Measurements from ENCODE around the gene FAM200A. TPM values are rescaled to one million over a fixed set of nuclear protein-coding genes. Genes with fewer than 3 reads are reported as not detected.

Gene FAM200A
- total RNA-seq, 2 donors from 2014 or later = 4.7 to 7.1 TPM

Other genes with a start within 250 kb of the FAM200A start
- 10 to 100 TPM; 62.3 to 69.8 TPM for gene ARPC1A, start 226.2 kb downstream of the FAM200A start, total RNA-seq
- 100 to 1,000 TPM; 202 to 208 TPM for gene ARPC1B, start 177.4 kb downstream of the FAM200A start, total RNA-seq
- 100 to 1,000 TPM in 1 of 2 donors, 10 to 100 TPM in 1; 95.0 to 108 TPM for gene PDAP1, start 143.5 kb downstream of the FAM200A start, total RNA-seq
- 100 to 1,000 TPM; 218 to 228 TPM for gene BUD31, start 143.1 kb downstream of the FAM200A start, total RNA-seq
- gene PTCD1, start 113.3 kb downstream of the FAM200A start, total RNA-seq = 1 to 10 TPM; 6.1 to 8.9 TPM
- gene CPSF4, start 113.2 kb downstream of the FAM200A start, total RNA-seq = 10 to 100 TPM; 59.2 to 65.9 TPM
- 100 to 1,000 TPM; 218 to 229 TPM for gene ATP5MF, start 85.9 kb downstream of the FAM200A start, total RNA-seq
- 10 to 100 TPM; 16.0 to 18.8 TPM for gene ZNF789, start 79.2 kb downstream of the FAM200A start, total RNA-seq
- gene ZNF394, start 51.8 kb downstream of the FAM200A start, total RNA-seq = 10 to 100 TPM; 28.2 to 36.5 TPM
- gene ZKSCAN5, start 47.5 kb downstream of the FAM200A start, total RNA-seq = 1 to 10 TPM; 9.3 to 9.9 TPM
- 10 to 100 TPM; 87.8 to 94.1 TPM for gene ZNF655, start 6.5 kb upstream of the FAM200A start, total RNA-seq
- gene TMEM225B, start 46.2 kb upstream of the FAM200A start, total RNA-seq = 1 to 10 TPM; 2.5 to 4.3 TPM
- gene ZSCAN25, start 64.8 kb upstream of the FAM200A start, total RNA-seq = 10 to 100 TPM; 32.4 to 35.6 TPM
- gene CYP3A5, start 127.9 kb upstream of the FAM200A start, total RNA-seq = under 1 TPM in 1 of 2 donors, not detected in 1; 0.36 TPM
- gene CYP3A7, start 183.1 kb upstream of the FAM200A start, total RNA-seq = not detected
- not detected for gene CYP3A4, start 232.1 kb upstream of the FAM200A start, total RNA-seq

All from activated T-cell treated with anti-CD3 and anti-CD28 coated beads, Interleukin-2, amount 50 U/mL, for 72 hours (primary cell).